SH-SY5Y (cell line): ENCODE measurements around the gene KCND2.

Experiments used
- GATA2 ChIP-seq: IDR thresholded peaks from 2 replicates; pipeline ENCODE4 v1.6.1; 2011; ENCODE audit warnings: mild to moderate bottlenecking, low read depth, low read length
- GATA3 ChIP-seq: IDR thresholded peaks from 2 replicates; pipeline ENCODE4 v1.6.1; 2011; ENCODE audit warnings: low read depth, mild to moderate bottlenecking, low read length, moderate library complexity

DNA sequence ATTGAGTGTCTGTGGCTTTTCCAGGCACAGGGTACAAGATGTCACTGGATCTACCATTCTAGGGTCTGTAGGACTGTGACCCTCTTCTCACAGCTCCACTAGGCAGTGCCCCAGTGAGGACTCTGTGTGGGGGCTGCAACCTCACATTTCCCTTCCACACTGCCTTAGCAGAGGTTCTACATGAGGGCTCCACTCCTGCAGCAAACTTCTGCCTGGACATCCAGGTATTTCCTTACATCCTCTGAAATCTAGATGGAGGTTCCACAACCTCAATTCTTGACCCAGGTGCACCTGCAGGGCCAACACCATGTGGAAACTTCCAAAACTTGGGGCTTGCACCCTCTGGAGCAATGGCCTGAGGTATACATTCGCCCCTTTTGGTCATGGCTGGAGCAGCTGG lies 183.7 kb downstream of the KCND2 start:
- TF ChIP-seq GATA2 (no peak), GATA3 (no peak)
